HFF-Myc (cell line): ENCODE data around the gene ELOA.
A peak's percentile ranks its signal among the peaks of the same experiment; 100 is the strongest.

Experiments used
- DNase-seq: peaks from one replicate; pipeline ENCODE4 v3.0.0-alpha.2; 2011; ENCODE audit warnings: low read depth; ENCODE audit errors: extremely low read depth
- H3K4me3 ChIP-seq: replicated peaks from 2 replicates; pipeline ENCODE4 v1.5.1; 2011; ENCODE audit warnings: low read depth, mild to moderate bottlenecking, control low read depth, low read length
- CTCF ChIP-seq: IDR thresholded peaks from 2 replicates; pipeline ENCODE4 v1.5.1; 2012; ENCODE audit warnings: mild to moderate bottlenecking, low read depth, low read length, control low read depth; ENCODE audit errors: missing control alignments

ELOA gene

DNA sequence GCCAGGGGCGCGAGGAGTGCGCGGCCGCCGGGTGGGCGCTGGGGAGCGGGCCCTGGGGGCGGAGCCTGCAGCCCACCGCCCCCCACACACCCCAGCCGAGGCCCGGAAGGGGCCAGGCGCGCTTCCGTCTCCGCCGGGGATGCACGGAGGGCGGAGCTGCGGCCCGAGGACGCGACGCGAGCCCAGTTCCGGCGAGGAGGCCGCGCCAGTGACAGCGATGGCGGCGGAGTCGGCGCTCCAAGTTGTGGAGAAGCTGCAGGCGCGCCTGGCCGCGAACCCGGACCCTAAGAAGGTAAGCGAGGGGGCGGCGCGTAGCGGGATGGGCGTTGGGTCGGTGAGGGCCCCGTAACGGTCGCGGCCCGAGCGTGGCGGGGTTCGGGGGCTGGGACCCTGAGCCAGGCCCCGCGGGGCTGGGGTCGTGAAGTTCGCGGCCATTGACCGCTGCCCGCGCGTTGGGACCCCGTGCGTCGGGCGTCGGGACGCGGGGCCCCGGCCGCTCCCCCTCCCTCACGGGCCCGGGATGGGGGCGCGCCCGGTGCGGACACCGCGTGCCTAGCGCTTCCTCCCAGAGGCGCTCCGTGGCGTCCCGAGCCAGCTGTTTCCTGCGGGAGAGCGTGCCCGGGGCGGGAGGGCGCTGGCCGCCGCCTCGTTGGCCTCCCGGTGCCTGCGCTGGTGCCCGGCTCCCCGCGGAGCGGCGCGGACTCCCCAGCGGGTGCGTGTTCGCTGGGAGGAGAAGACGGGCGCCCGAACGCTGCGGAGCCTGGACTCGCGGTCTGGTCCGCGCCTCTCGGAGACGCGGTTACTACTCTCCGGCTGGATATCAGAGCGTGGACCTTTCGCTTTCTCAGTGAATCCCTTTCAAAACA lies at the start of gene ELOA:
Gene ELOA, plus strand, starts transcription at position 185 of the 866 bp plus-strand sequence. Its CDS starts 33 bp downstream, at position 218.
- no peak for TF ChIP-seq CTCF
- DNase-seq, result no peak

GRCh38 chr1:23693599-23693998 lies 49.7 kb upstream of the ELOA start:
- H3K4me3 ChIP-seq, result peak overlapping the region; percentile 88
- no peak for TF ChIP-seq CTCF

More for the DNA sequence above, at the start of gene ELOA:
- H3K4me3 ChIP-seq, result peak within 1 kb of the TSS; percentile 85

GRCh38 chr1:23694371-23694770 lies 48.9 kb upstream of the ELOA start:
- no peak for DNase-seq
- no peak for TF ChIP-seq CTCF

More at GRCh38 chr1:23693599-23693998, 49.7 kb upstream of the ELOA start:
- no peak for DNase-seq

DNA sequence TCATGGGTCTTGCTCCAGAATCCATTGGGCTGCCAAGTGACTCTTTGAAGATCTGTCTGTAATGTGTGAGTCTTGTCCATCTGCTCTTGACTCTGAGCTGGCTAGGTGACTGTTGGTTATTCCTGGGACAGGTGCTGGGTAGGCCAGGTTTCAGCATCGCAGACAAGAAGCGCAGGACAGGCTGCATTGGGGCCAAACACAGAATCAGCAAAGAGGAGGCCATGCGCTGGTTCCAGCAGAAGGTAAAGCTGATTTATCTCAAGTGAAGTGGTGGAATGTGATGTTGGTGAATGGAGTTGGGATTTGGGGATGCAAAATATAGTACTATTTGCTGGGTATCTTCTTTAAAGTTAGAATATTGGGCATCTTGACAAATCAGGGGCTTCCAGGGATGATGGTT lies 47.6 kb upstream of the ELOA start:
- no peak for DNase-seq
- H3K4me3 ChIP-seq, result peak overlapping the region; percentile 88
- no peak for TF ChIP-seq CTCF

More at GRCh38 chr1:23694371-23694770, 48.9 kb upstream of the ELOA start:
- peak overlapping the region; percentile 88 for H3K4me3 ChIP-seq

DNA sequence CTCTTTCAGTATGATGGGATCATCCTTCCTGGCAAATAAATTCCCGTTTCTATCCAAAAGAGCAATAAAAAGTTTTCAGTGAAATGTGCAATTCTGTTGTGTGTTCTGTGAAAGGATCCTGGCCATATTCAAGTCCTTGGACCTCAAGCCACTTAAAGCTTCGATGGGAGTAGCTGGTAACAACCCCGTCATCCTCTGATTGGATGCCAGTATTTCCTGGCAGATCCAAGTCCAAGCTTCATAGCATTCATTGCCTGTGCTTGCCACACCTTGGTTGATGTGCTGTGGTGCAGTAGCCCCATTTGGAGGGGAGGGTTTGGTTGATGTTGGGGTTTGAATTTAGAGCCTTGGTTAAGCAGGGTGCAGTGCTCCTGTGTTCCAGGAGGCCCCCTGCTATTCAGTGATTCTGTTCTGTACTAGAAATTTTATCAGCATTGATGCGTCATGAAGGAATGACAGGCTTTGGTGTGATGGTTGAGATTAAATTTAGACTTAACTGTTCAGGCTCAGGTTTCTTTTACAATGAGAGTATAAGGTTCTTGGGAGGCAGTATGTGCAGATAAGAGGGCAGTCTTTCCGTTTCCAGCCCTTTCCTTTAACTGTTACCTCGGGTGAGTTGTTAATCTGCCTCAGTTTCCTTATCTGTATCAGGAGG lies 46.8 kb upstream of the ELOA start:
- no peak for DNase-seq
- H3K4me3 ChIP-seq, result peak overlapping the region; percentile 88
- no peak for TF ChIP-seq CTCF

DNA sequence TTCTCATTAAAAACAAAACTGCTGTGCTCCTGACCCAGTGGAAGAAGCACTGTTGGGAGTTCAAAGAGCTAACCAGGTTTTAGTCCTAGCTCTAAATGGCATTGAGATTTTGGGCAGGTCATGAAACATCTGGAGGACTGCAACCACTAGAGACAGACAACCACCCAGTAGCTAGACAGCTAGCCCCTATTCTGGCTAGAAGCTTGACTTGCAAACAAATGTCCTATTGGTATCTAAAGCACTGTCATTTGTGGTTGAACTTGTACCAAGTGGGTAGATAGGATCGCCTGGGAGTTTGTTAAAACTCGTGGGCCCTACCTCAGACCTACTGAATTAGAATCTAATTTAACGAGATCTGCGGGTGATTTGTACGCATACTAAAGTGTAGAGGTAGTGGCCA lies 44.8 kb upstream of the ELOA start:
- no peak overlapping the region for H3K4me3 ChIP-seq
- no peak for DNase-seq
- TF ChIP-seq CTCF, result no peak
